WTC11 (cell line): ENCODE data around the gene GRAMD1A. TPM values are rescaled to one million over a fixed set of nuclear protein-coding genes. Genes with fewer than 3 reads are reported as not detected.

Source experiments
- ATAC-seq: fragments of 200-7000 bp; cut with Tn5 transposase; 2 replicates; pipeline ENCODE4 v1.10.0; 2021; ENCODE audit warnings: mild to moderate bottlenecking, moderate library complexity
- CTCF ChIA-PET: fragments of 300-600 bp; sonication (Branson Sonifier 250); formaldehyde crosslinking; loops from one replicate; lab custom pipeline; 2021; ENCODE audit warnings: antibody characterized with exemption; lab: Charles Lee
- POLR2A ChIA-PET: fragments of 350-600 bp; sonication (Branson Sonifier 250); formaldehyde crosslinking; loops from one replicate; lab custom pipeline; 2021; ENCODE audit warnings: antibody characterized with exemption; lab: Charles Lee
- DNase-seq: peaks from one replicate; pipeline ENCODE4 v3.0.0; 2021; ENCODE audit warnings: low spot score
- H3K27ac Mint-ChIP-seq: 2 replicates; pipeline ENCODE4 v1.8.0; 2021; ENCODE audit warnings: mixed read lengths
- H3K27me3 Mint-ChIP-seq: 2 replicates; pipeline ENCODE4 v1.8.0; 2021; ENCODE audit warnings: low read depth, mild to moderate bottlenecking, moderate library complexity, mixed read lengths
- H3K36me3 Mint-ChIP-seq: 2 replicates; pipeline ENCODE4 v1.8.0; 2021; ENCODE audit warnings: mixed read lengths
- H3K4me1 Mint-ChIP-seq: 2 replicates; pipeline ENCODE4 v1.8.0; 2022; ENCODE audit warnings: mixed read lengths
- H3K4me3 Mint-ChIP-seq: 2 replicates; pipeline ENCODE4 v1.8.0; 2021; ENCODE audit warnings: mild to moderate bottlenecking, moderate library complexity, mixed read lengths
- H3K9me3 Mint-ChIP-seq: 2 replicates; pipeline ENCODE4 v1.8.0; 2021; ENCODE audit warnings: mixed read lengths
- AFF4 ChIP-seq: sonication (generic); formaldehyde crosslinking; IDR thresholded peaks from 2 replicates; pipeline ENCODE4 v1.8.1; 2023; ENCODE audit warnings: mild to moderate bottlenecking, missing genetic modification reagents, borderline replicate concordance
- CREM ChIP-seq: sonication (generic); formaldehyde crosslinking; IDR thresholded peaks from 2 replicates; pipeline ENCODE4 v1.8.1; 2022; ENCODE audit warnings: mild to moderate bottlenecking, missing genetic modification reagents, moderate library complexity
- CTCF ChIP-seq: fragments of 200-600 bp; IDR thresholded peaks from 2 replicates; pipeline ENCODE4 v1.8.0; 2022; ENCODE audit warnings: antibody characterized with exemption
- EMX1 ChIP-seq: fragments of 250-450 bp; sonication (Bioruptor Pico); IDR thresholded peaks from 2 replicates; pipeline ENCODE4 v1.8.0; 2021; ENCODE audit warnings: mild to moderate bottlenecking
- FOXK1 ChIP-seq: sonication (generic); formaldehyde crosslinking; IDR thresholded peaks from 2 replicates; pipeline ENCODE4 v1.8.0; 2022; ENCODE audit warnings: mild to moderate bottlenecking, moderate library complexity, missing genetic modification reagents
- FOXP1 ChIP-seq: sonication (generic); formaldehyde crosslinking; IDR thresholded peaks from 2 replicates; pipeline ENCODE4 v1.8.0; 2022; ENCODE audit warnings: missing genetic modification reagents, mild to moderate bottlenecking, moderate library complexity, borderline replicate concordance
- IRF1 ChIP-seq: sonication (generic); formaldehyde crosslinking; IDR thresholded peaks from 2 replicates; pipeline ENCODE4 v1.8.0; 2023; ENCODE audit warnings: missing genetic modification reagents
- JAZF1 ChIP-seq: fragments of 250-450 bp; sonication (Bioruptor Pico); IDR thresholded peaks from 2 replicates; pipeline ENCODE4 v1.9.0; 2021; ENCODE audit warnings: moderate library complexity, mild to moderate bottlenecking, inconsistent platforms
- MLX ChIP-seq: sonication (generic); formaldehyde crosslinking; IDR thresholded peaks from 2 replicates; pipeline ENCODE4 v1.8.1; 2023; ENCODE audit warnings: mild to moderate bottlenecking, missing genetic modification reagents, moderate library complexity
- NR1H2 ChIP-seq: sonication (generic); formaldehyde crosslinking; IDR thresholded peaks from 2 replicates; pipeline ENCODE4 v1.9.0; 2021; ENCODE audit warnings: mild to moderate bottlenecking, moderate library complexity, missing genetic modification reagents
- NR3C1 ChIP-seq: sonication (generic); formaldehyde crosslinking; conservative IDR thresholded peaks from 2 replicates; pipeline ENCODE4 v1.8.1; 2023; ENCODE audit warnings: low read depth, mild to moderate bottlenecking, missing genetic modification reagents
- SMAD3 ChIP-seq: sonication (generic); formaldehyde crosslinking; IDR thresholded peaks from 2 replicates; pipeline ENCODE4 v1.8.0; 2022; ENCODE audit warnings: missing genetic modification reagents, mild to moderate bottlenecking, borderline replicate concordance
- SMAD4 ChIP-seq: sonication (generic); formaldehyde crosslinking; IDR thresholded peaks from 2 replicates; pipeline ENCODE4 v1.8.0; 2022; ENCODE audit warnings: mild to moderate bottlenecking, missing genetic modification reagents
- TEAD4 ChIP-seq: sonication (generic); formaldehyde crosslinking; IDR thresholded peaks from 2 replicates; pipeline ENCODE4 v1.8.0; 2022; ENCODE audit warnings: mild to moderate bottlenecking, missing genetic modification reagents
- ZNF138 ChIP-seq: sonication (generic); formaldehyde crosslinking; conservative IDR thresholded peaks from 2 replicates; pipeline ENCODE4 v1.8.1; 2022; ENCODE audit warnings: mild to moderate bottlenecking, moderate library complexity, missing genetic modification reagents
- ZNF219 ChIP-seq: sonication (generic); formaldehyde crosslinking; IDR thresholded peaks from 2 replicates; pipeline ENCODE4 v1.8.0; 2023; ENCODE audit warnings: missing genetic modification reagents, mild to moderate bottlenecking, borderline replicate concordance
- ZNF232 ChIP-seq: sonication (generic); formaldehyde crosslinking; IDR thresholded peaks from 2 replicates; pipeline ENCODE4 v1.8.0; 2022; ENCODE audit warnings: mild to moderate bottlenecking, missing genetic modification reagents
- ZNF263 ChIP-seq: sonication (generic); formaldehyde crosslinking; IDR thresholded peaks from 2 replicates; pipeline ENCODE4 v1.8.1; 2022; ENCODE audit warnings: low read depth, mild to moderate bottlenecking, moderate library complexity, missing genetic modification reagents
- ZNF416 ChIP-seq: fragments of 250-450 bp; sonication (Bioruptor Pico); IDR thresholded peaks from 2 replicates; pipeline ENCODE4 v1.9.0; 2021; ENCODE audit warnings: mild to moderate bottlenecking, inconsistent platforms
- total RNA-seq: library from RNA; stranded (reverse); gene quantifications from 3 replicates; pipeline ENCODE4 v1.2.3, GENCODE V29; 2021
- TF ChIP-seq, protein P1 (sequence below): sonication (generic); formaldehyde crosslinking; IDR thresholded peaks from 2 replicates; pipeline ENCODE4 v1.8.0; 2022; ENCODE audit warnings: missing genetic modification reagents
- TF ChIP-seq, protein P2 (sequence below): sonication (generic); formaldehyde crosslinking; conservative IDR thresholded peaks from 2 replicates; pipeline ENCODE4 v1.8.1; 2023; ENCODE audit warnings: mild to moderate bottlenecking, low read depth, missing genetic modification reagents, moderate library complexity

Gene GRAMD1A
- total RNA-seq, 1 experiment from 2014 or later = 389 TPM

GRCh38 chr19:34999498-35000337, at the start of gene GRAMD1A (continued):
- TF ChIP-seq, protein P1, sequence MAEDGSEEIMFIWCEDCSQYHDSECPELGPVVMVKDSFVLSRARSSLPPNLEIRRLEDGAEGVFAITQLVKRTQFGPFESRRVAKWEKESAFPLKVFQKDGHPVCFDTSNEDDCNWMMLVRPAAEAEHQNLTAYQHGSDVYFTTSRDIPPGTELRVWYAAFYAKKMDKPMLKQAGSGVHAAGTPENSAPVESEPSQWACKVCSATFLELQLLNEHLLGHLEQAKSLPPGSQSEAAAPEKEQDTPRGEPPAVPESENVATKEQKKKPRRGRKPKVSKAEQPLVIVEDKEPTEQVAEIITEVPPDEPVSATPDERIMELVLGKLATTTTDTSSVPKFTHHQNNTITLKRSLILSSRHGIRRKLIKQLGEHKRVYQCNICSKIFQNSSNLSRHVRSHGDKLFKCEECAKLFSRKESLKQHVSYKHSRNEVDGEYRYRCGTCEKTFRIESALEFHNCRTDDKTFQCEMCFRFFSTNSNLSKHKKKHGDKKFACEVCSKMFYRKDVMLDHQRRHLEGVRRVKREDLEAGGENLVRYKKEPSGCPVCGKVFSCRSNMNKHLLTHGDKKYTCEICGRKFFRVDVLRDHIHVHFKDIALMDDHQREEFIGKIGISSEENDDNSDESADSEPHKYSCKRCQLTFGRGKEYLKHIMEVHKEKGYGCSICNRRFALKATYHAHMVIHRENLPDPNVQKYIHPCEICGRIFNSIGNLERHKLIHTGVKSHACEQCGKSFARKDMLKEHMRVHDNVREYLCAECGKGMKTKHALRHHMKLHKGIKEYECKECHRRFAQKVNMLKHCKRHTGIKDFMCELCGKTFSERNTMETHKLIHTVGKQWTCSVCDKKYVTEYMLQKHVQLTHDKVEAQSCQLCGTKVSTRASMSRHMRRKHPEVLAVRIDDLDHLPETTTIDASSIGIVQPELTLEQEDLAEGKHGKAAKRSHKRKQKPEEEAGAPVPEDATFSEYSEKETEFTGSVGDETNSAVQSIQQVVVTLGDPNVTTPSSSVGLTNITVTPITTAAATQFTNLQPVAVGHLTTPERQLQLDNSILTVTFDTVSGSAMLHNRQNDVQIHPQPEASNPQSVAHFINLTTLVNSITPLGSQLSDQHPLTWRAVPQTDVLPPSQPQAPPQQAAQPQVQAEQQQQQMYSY (CRISPR knock-in tag) = no peak
- no peak for TF ChIP-seq ZNF232 (CRISPR knock-in tag)
- no peak for TF ChIP-seq ZNF263 (CRISPR knock-in tag)

GRCh38 chr19:34953092-34953491, 47.0 kb upstream of the GRAMD1A start:
- ChIA-PET POLR2A (no interaction called here), CTCF (no interaction called here)
- Mint-ChIP-seq H3K36me3 (peaks cover 54% of the 10 kb centered on the region), H3K4me3 (no peak overlapping the region), H3K9me3 (peaks cover 49% of the 10 kb centered on the region), H3K4me1 (no peaks in the 10 kb centered on the region), H3K27ac (no peak overlapping the region), H3K27me3 (peaks cover 11% of the 10 kb centered on the region)
- no peak for ATAC-seq
- TF ChIP-seq SMAD4 (CRISPR knock-in tag) (no peak), NR1H2 (CRISPR knock-in tag) (no peak), IRF1 (no peak), AFF4 (CRISPR knock-in tag) (no peak), EMX1 (CRISPR knock-in tag) (no peak), ZNF138 (CRISPR knock-in tag) (no peak), FOXP1 (CRISPR knock-in tag) (no peak), CTCF (no peak), TEAD4 (CRISPR knock-in tag) (no peak), JAZF1 (no peak), CREM (CRISPR knock-in tag) (no peak), ZNF219 (CRISPR knock-in tag) (no peak), MLX (CRISPR knock-in tag) (no peak), NR3C1 (CRISPR knock-in tag) (no peak), FOXK1 (CRISPR knock-in tag) (no peak), SMAD3 (CRISPR knock-in tag) (no peak), ZNF416 (no peak)
- TF ChIP-seq, protein P2, sequence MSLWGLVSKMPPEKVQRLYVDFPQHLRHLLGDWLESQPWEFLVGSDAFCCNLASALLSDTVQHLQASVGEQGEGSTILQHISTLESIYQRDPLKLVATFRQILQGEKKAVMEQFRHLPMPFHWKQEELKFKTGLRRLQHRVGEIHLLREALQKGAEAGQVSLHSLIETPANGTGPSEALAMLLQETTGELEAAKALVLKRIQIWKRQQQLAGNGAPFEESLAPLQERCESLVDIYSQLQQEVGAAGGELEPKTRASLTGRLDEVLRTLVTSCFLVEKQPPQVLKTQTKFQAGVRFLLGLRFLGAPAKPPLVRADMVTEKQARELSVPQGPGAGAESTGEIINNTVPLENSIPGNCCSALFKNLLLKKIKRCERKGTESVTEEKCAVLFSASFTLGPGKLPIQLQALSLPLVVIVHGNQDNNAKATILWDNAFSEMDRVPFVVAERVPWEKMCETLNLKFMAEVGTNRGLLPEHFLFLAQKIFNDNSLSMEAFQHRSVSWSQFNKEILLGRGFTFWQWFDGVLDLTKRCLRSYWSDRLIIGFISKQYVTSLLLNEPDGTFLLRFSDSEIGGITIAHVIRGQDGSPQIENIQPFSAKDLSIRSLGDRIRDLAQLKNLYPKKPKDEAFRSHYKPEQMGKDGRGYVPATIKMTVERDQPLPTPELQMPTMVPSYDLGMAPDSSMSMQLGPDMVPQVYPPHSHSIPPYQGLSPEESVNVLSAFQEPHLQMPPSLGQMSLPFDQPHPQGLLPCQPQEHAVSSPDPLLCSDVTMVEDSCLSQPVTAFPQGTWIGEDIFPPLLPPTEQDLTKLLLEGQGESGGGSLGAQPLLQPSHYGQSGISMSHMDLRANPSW (CRISPR knock-in tag) = no peak
- no peak for DNase-seq
